GM12875 (cell line): ENCODE data around the gene DGKB.

Experiments
- H3K4me3 ChIP-seq: one replicate; pipeline ENCODE4 v1.5.1; 2011; ENCODE audit warnings: low read depth, low read length, control low read depth
- CTCF ChIP-seq: IDR thresholded peaks from 2 replicates; pipeline ENCODE4 v1.5.1; 2011; ENCODE audit warnings: low read depth, mild to moderate bottlenecking, control low read depth, inconsistent platforms, low read length, moderate library complexity, borderline replicate concordance; ENCODE audit not compliant: insufficient read depth

The DGKB gene

GRCh38 chr7:14787551-14787950, 115.0 kb downstream of the DGKB start:
- H3K4me3 ChIP-seq: no peak overlapping the region
- TF ChIP-seq CTCF: no peak

- TF ChIP-seq CTCF: no peak
- H3K4me3 ChIP-seq: no peak overlapping the region
These were observed 116.1 kb downstream of the DGKB start for GRCh38 chr7:14786314-14786895.

GRCh38 chr7:14777806-14778205, 124.7 kb downstream of the DGKB start:
- no peak overlapping the region for H3K4me3 ChIP-seq
- no peak for TF ChIP-seq CTCF

GRCh38 chr7:14776266-14776665, 126.3 kb downstream of the DGKB start:
- H3K4me3 ChIP-seq: no peak overlapping the region
- TF ChIP-seq CTCF: no peak

- no peak overlapping the region for H3K4me3 ChIP-seq
- no peak for TF ChIP-seq CTCF
These were observed 128.8 kb downstream of the DGKB start for GRCh38 chr7:14773729-14774271.

GRCh38 chr7:14770614-14771013, 131.9 kb downstream of the DGKB start:
- no peak overlapping the region for H3K4me3 ChIP-seq
- no peak for TF ChIP-seq CTCF

- no peak overlapping the region for H3K4me3 ChIP-seq
- no peak for TF ChIP-seq CTCF
These were observed 133.3 kb downstream of the DGKB start for GRCh38 chr7:14769261-14769660.
